ENCODE data around the gene KLF5. TPM values are rescaled to one million over a fixed set of nuclear protein-coding genes. Genes with fewer than 3 reads are reported as not detected.

The KLF5 gene
- polyA plus RNA-seq, 1 of the 3 experiments (the other 2 are of a cell fraction) = 2.7 TPM

- DNase-seq = no peak
- no peaks in the 10 kb centered on the region for H3K27me3 ChIP-seq (ENCODE audit: insufficient read depth)
- no peaks in the 10 kb centered on the region for H3F3A ChIP-seq (replicated peaks; ENCODE audit: insufficient read depth)
- TF ChIP-seq RAD21 (IDR thresholded peaks at IDR 0.05; ENCODE audit: low read length) (no peak), CHD2 (IDR thresholded peaks at IDR 0.05; ENCODE audit: low read length, partially characterized antibody) (no peak), TEAD4 (IDR thresholded peaks at IDR 0.05; ENCODE audit: borderline replicate concordance, insufficient read depth) (no peak), MAX (IDR thresholded peaks at IDR 0.05; ENCODE audit: low read depth) (no peak), NFIC (IDR thresholded peaks at IDR 0.05; ENCODE audit: borderline replicate concordance) (no peak), RFX5 (IDR thresholded peaks at IDR 0.05; ENCODE audit: low read length) (no peak), EZH2phosphoT487 (IDR thresholded peaks at IDR 0.05; ENCODE audit: borderline replicate concordance, low read depth) (no peak), FOXM1 (IDR thresholded peaks at IDR 0.05; ENCODE audit: low read depth) (no peak), EP300 (IDR thresholded peaks at IDR 0.05; ENCODE audit: borderline replicate concordance in 1 of 2, low read depth in 1 of 2, low read length in 1 of 2) (no peak), FOSL2 (IDR thresholded peaks at IDR 0.05; ENCODE audit: borderline replicate concordance, low read depth) (no peak)
- TF ChIP-seq, protein P1, sequence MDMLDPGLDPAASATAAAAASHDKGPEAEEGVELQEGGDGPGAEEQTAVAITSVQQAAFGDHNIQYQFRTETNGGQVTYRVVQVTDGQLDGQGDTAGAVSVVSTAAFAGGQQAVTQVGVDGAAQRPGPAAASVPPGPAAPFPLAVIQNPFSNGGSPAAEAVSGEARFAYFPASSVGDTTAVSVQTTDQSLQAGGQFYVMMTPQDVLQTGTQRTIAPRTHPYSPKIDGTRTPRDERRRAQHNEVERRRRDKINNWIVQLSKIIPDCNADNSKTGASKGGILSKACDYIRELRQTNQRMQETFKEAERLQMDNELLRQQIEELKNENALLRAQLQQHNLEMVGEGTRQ (IDR thresholded peaks at IDR 0.05; ENCODE audit: borderline replicate concordance, low read depth, low read length) = no peak
- TF ChIP-seq, protein P2, sequence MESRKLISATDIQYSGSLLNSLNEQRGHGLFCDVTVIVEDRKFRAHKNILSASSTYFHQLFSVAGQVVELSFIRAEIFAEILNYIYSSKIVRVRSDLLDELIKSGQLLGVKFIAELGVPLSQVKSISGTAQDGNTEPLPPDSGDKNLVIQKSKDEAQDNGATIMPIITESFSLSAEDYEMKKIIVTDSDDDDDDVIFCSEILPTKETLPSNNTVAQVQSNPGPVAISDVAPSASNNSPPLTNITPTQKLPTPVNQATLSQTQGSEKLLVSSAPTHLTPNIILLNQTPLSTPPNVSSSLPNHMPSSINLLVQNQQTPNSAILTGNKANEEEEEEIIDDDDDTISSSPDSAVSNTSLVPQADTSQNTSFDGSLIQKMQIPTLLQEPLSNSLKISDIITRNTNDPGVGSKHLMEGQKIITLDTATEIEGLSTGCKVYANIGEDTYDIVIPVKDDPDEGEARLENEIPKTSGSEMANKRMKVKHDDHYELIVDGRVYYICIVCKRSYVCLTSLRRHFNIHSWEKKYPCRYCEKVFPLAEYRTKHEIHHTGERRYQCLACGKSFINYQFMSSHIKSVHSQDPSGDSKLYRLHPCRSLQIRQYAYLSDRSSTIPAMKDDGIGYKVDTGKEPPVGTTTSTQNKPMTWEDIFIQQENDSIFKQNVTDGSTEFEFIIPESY (IDR thresholded peaks at IDR 0.05; ENCODE audit: borderline replicate concordance, low read depth) = no peak
- no peaks in the 10 kb centered on the region for H3K36me3 ChIP-seq (replicated peaks in 1 of 2; ENCODE audit: control insufficient read depth in 1 of 2, insufficient read depth in 2 of 2, low read length in 1 of 2)
- no peaks in the 10 kb centered on the region for H3K9me2 ChIP-seq
- H4K20me1 ChIP-seq (ENCODE audit: insufficient read depth) = no peaks in the 10 kb centered on the region
- WGBS (ENCODE audit: low lambda C conversion rate) = 88% methylated on average over 11 of the region's 11 CpGs
- no peaks in the 10 kb centered on the region for H3K9me3 ChIP-seq
- H3K4me1 ChIP-seq (ENCODE audit: control insufficient read depth in 1 of 2, insufficient read depth in 2 of 2, low read depth in 1 of 2, low read length in 1 of 2) = no peaks in the 10 kb centered on the region
- H3K27ac ChIP-seq (ENCODE audit: low read depth in 2 of 2, low read length in 1 of 2) = no peak overlapping the region
- POLR2A ChIA-PET = no interaction called here
- CTCF ChIA-PET = interaction anchor here (0.6 kb wide), 1 partner anchor 362 kb away, joined by 3 read pairs; no protein-coding TSS in a partner anchor
- no peak overlapping the region for H3K9ac ChIP-seq
- H2AFZ ChIP-seq (ENCODE audit: low read depth) = no peak overlapping the region
- no peaks in the 10 kb centered on the region for H3K79me2 ChIP-seq (ENCODE audit: insufficient read depth)
- no peak overlapping the region for H3K4me2 ChIP-seq
- no peak overlapping the region for H3K4me3 ChIP-seq (ENCODE audit: low read depth in 2 of 2, low read length in 1 of 2)
These were observed 50.6 kb downstream of the KLF5 start for GRCh38 chr13:73109288-73109899.

- ChIA-PET POLR2A (no interaction called here), CTCF (interaction anchor here (0.6 kb wide), 1 partner anchor 361 kb away, joined by 3 read pairs; no protein-coding TSS in a partner anchor)
- TF ChIP-seq MAX (IDR thresholded peaks at IDR 0.05; ENCODE audit: low read depth) = no peak
- no peak for TF ChIP-seq IRF3 (IDR thresholded peaks at IDR 0.05; ENCODE audit: low read depth, low read length)
- no peak for TF ChIP-seq ELF1 (IDR thresholded peaks at IDR 0.05)
- TF ChIP-seq, protein P2 (IDR thresholded peaks at IDR 0.05; ENCODE audit: borderline replicate concordance, low read depth) = no peak
- H3K79me2 ChIP-seq (ENCODE audit: insufficient read depth) = no peaks in the 10 kb centered on the region
- no peaks in the 10 kb centered on the region for H3K4me1 ChIP-seq (ENCODE audit: control insufficient read depth in 1 of 2, insufficient read depth in 2 of 2, low read depth in 1 of 2, low read length in 1 of 2)
- no peak overlapping the region for H3K27ac ChIP-seq (ENCODE audit: low read depth in 2 of 2, low read length in 1 of 2)
- no peaks in the 10 kb centered on the region for H3K9me2 ChIP-seq
- no peaks in the 10 kb centered on the region for H3K27me3 ChIP-seq (ENCODE audit: insufficient read depth)
- H2AFZ ChIP-seq (ENCODE audit: low read depth) = no peak overlapping the region; the same call in 1 of the 2 replicates
- 74% methylated on average over 3 of the region's 3 CpGs for WGBS (ENCODE audit: low lambda C conversion rate)
- H3K36me3 ChIP-seq (replicated peaks in 1 of 2; ENCODE audit: control insufficient read depth in 1 of 2, insufficient read depth in 2 of 2, low read length in 1 of 2) = no peaks in the 10 kb centered on the region
- no peak overlapping the region for H3K4me2 ChIP-seq
- H3F3A ChIP-seq (replicated peaks; ENCODE audit: insufficient read depth) = no peaks in the 10 kb centered on the region
- H3K4me3 ChIP-seq (ENCODE audit: low read depth in 2 of 2, low read length in 1 of 2) = no peak overlapping the region
- no peaks in the 10 kb centered on the region for H4K20me1 ChIP-seq (ENCODE audit: insufficient read depth)
- H3K9me3 ChIP-seq = no peaks in the 10 kb centered on the region
- no peak overlapping the region for H3K9ac ChIP-seq
- no peak for DNase-seq
These were observed 51.2 kb downstream of the KLF5 start for GRCh38 chr13:73109969-73110368.
